AG04449 (cell line): ENCODE results near the gene SLC6A20.

Experiments used
- CTCF ChIA-PET: fragments of 350-600 bp; formaldehyde crosslinking; extraction: SDS; loops from one replicate; lab custom pipeline; 2021; ENCODE audit warnings: antibody characterized with exemption; lab: Yijun Ruan, JAX
- POLR2A ChIA-PET: fragments of 400-600, 350-600 bp; formaldehyde crosslinking; extraction: SDS; loops from one replicate; lab custom pipeline; 2020; ENCODE audit warnings: antibody characterized with exemption, inconsistent platforms; lab: Yijun Ruan, JAX
- DNase-seq: peaks from one replicate; pipeline ENCODE4 v3.0.0-alpha.2; 2010; ENCODE audit warnings: low read depth, low spot score
- H3K4me3 ChIP-seq: 2 replicates; pipeline ENCODE4 v1.5.1; 2011; ENCODE audit warnings: low read depth, mild to moderate bottlenecking, control low read depth, low read length
- CTCF ChIP-seq: IDR thresholded peaks from one replicate; pipeline ENCODE4 v1.5.1; 2011; ENCODE audit warnings: mild to moderate bottlenecking, moderate library complexity, low read length, control low read depth, inconsistent platforms; ENCODE audit not compliant: insufficient read depth; ENCODE audit errors: missing control alignments

Gene SLC6A20

GRCh38 chr3:45838466-45838865, 42.1 kb upstream of the SLC6A20 start:
- no peak for DNase-seq
- ChIA-PET CTCF (interaction anchor here (0.9 kb wide), 1 partner anchor 241 kb away, joined by 4 read pairs; no protein-coding TSS in a partner anchor), POLR2A (no interaction called here)
- no peak overlapping the region for H3K4me3 ChIP-seq
- TF ChIP-seq CTCF = no peak

GRCh38 chr3:45832699-45833098, 36.4 kb upstream of the SLC6A20 start:
- CTCF ChIA-PET = interaction anchor here (0.6 to 6.0 kb wide), 8 partner anchors 13 to 322 kb away, joined by 3 to 65 read pairs (median 4); no protein-coding TSS in a partner anchor
- peak; percentile 7 for TF ChIP-seq CTCF
- POLR2A ChIA-PET = no interaction called here
- DNase-seq = no peak
- H3K4me3 ChIP-seq = no peak overlapping the region

- no peak overlapping the region for H3K4me3 ChIP-seq
- DNase-seq = no peak
- ChIA-PET CTCF (interaction anchor here (6.0 kb wide), 1 partner anchor 69 kb away, joined by 65 read pairs; no protein-coding TSS in a partner anchor), POLR2A (no interaction called here)
- TF ChIP-seq CTCF = no peak
Observed at GRCh38 chr3:45830121-45830520, 33.8 kb upstream of the SLC6A20 start.

- no peak for TF ChIP-seq CTCF
- ChIA-PET POLR2A (no interaction called here), CTCF (interaction anchor here (1.2 to 2.3 kb wide), 2 partner anchors 9 to 317 kb away, joined by 4 to 5 read pairs; no protein-coding TSS in a partner anchor)
- no peak overlapping the region for H3K4me3 ChIP-seq
- DNase-seq = no peak
Observed at GRCh38 chr3:45826908-45827307, 30.6 kb upstream of the SLC6A20 start.

- H3K4me3 ChIP-seq = no peak overlapping the region
- ChIA-PET CTCF (interaction anchor here (1.3 to 2.3 kb wide), 3 partner anchors 10 to 252 kb away, joined by 4 to 6 read pairs (median 5); no protein-coding TSS in a partner anchor), POLR2A (no interaction called here)
- no peak for DNase-seq
- TF ChIP-seq CTCF = no peak
Observed at GRCh38 chr3:45826321-45826720, 30.0 kb upstream of the SLC6A20 start.

DNA sequence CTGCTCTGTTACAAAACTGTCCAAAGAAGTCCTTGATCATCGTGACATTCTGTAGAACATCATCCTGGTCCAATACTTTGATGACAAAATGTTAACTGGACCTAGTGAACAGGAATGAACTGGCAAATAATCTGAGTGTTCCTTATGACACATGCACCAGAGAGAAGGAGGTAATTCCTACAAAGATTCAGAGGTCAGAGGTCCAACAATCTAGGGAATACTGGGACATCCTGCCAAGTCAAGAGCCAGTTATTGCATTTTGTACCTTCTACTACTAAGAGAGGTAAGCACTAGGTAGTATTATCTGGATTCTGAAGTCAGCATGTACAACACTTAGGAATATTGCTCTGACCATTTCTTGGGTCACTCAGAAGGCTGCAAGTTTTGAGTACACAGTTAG, 24.8 kb upstream of the SLC6A20 start:
- no peak for DNase-seq
- CTCF ChIA-PET = no interaction called here

More for the DNA sequence above, 24.8 kb upstream of the SLC6A20 start:
- TF ChIP-seq CTCF = no peak
- POLR2A ChIA-PET = no interaction called here
- no peak overlapping the region for H3K4me3 ChIP-seq
